HG03097 (cell line): Measurements from ENCODE around the gene IPO9.
"Not testable (repeated sequence)": the region's sequence is repeated elsewhere in the genome, so short reads cannot be mapped to it uniquely, and the experiment has no call there.

Experiments
- ATAC-seq: cut with Tn5 transposase; IDR thresholded peaks from one replicate; pipeline ENCODE4 v1.9.1; 2021; ENCODE audit not compliant: unreplicated experiment, low FRiP score

The IPO9 gene

GRCh38 chr1:201900476-201900875, 71.5 kb downstream of the IPO9 start:
- ATAC-seq = no peak

DNA sequence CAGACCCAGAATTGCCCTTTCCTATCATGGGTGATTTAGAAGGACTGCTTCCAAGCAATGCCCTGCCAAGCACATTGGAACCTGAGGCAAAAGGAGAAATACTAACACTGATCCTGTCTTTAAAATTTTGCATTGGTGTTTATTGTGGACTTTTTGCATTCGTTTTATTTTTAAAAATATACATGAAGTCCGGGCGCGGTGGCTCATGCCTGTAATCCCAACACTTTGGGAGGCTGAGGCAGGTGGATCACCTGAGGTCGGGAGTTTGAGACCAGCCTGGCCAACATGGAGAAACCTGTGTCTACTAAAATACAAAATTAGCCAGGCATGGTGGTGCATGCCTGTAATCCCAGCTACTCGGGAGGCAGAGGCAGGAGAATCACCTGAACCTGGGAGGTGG, 72.1 kb downstream of the IPO9 start:
- ATAC-seq = not testable (repeated sequence)

DNA sequence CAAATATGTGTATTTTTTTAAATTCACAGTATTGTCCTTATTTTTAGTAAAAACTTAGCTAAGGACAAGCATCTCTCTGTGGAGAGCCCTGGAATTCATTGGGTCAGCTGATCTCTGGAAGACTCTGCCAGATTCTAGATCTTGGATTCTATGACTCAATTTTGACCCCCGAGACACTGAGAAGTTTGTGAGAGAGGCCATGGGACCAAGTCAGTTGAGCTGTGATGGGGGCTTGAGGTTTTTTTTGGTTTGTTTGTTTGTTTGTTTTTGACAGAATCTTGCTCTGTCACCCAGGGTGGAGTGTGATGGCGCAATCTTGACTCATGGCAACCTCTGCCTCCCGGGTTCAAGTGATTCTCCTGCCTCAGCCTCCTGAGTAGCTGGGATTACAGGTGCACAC, 73.2 kb downstream of the IPO9 start:
- ATAC-seq = no peak

DNA sequence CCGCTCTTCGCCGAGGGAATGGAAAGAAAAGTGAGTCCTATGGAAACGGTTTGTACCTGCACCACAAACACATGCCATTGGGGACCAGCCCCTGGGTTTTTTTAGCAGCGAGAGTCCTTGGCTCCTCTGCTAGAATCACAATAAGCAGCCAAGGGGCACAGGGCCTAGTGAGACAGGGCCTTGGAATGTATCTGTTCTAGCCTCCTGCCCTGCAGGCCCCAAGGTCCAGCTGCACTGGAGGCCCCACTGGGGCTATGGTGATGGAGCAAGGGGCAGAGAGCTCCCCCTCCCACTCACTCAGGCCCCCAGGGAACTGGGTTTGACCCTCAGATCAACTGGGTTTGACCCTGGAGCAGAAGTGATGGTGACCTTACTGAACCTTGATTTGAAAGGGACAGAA, 74.2 kb downstream of the IPO9 start:
- ATAC-seq = no peak

GRCh38 chr1:201904579-201904978, 75.6 kb downstream of the IPO9 start:
- ATAC-seq = no peak

- ATAC-seq = no peak
Measured at GRCh38 chr1:201905234-201905890, 76.4 kb downstream of the IPO9 start.

DNA sequence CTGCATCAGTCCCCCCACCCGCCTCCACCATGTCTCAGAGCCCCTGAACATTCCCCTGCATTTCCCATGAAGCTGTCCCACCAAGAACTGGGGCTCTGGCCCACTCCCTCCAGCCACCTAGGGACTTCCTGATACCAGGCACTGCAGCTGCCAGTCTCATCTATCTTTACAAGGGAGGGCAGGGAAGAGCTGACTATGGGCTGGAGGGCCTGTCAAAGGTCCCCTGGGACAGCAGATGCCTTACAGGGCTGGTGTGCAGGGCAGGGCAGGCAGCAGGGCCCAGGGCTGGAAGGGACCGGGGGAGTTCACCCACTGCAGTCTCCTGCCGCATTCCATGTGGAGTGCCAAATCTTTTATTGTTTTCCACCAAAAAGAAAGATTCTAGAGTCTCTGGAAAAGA, 77.4 kb downstream of the IPO9 start:
- no peak for ATAC-seq

GRCh38 chr1:201907621-201908020, 78.7 kb downstream of the IPO9 start:
- ATAC-seq = no peak

GRCh38 chr1:201911826-201912571, 83.0 kb downstream of the IPO9 start:
- no peak for ATAC-seq

DNA sequence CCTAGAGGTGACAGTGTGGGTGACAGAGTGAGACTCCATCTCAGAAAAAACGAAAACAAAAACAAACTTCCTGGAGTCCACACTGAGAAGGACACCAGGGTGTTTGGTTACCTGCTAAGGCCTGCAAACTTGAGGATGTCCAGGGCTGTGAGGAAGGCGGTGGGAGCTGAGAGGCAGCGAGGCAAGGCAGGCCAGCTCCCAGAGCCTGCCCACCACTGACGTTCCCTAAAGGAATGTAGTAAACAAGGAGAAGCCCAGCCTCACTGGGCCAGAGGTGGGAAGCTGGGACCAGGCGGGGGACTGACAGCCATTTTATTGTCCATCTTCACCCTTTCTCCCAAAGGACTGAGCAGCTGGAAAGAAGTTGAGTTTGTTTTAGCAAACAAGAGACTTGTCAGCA, 83.9 kb downstream of the IPO9 start:
- ATAC-seq = no peak

- ATAC-seq = no peak
Measured at GRCh38 chr1:201914456-201915235, 85.7 kb downstream of the IPO9 start.

- no peak for ATAC-seq
Measured at GRCh38 chr1:201916649-201917249, 87.8 kb downstream of the IPO9 start.

- no peak for ATAC-seq
Measured at GRCh38 chr1:201917362-201918033, 88.5 kb downstream of the IPO9 start.

GRCh38 chr1:201918343-201918742, 89.4 kb downstream of the IPO9 start:
- ATAC-seq = no peak

DNA sequence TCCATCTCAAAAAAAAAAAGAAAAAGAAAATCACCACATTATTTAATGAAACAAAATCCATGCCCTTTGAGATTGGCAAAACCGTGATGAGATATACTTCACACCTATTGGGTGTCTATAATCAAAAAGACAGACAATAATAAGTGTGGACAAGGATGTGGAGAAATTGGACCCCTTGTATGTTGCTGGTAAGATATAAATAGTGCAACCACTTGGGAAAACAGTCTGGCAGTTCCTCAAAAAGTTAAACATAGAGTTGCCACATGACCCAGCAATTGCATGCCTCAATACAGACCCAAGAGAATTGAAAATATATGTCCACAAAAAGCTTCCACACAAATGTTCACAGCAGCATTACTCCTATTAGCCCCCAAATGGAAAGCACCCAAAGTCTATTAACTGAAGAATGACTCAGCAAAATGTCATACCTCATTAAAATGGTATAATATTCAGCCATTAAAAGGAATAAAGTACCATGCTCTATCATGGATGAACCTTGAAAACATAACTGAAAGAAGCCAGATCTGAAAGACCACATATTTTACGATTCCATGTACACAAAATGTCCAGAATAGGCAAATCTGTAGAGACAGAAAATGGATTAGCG, 93.1 kb downstream of the IPO9 start:
- no peak for ATAC-seq

GRCh38 chr1:201925301-201925567, 96.3 kb downstream of the IPO9 start:
- ATAC-seq = no peak

DNA sequence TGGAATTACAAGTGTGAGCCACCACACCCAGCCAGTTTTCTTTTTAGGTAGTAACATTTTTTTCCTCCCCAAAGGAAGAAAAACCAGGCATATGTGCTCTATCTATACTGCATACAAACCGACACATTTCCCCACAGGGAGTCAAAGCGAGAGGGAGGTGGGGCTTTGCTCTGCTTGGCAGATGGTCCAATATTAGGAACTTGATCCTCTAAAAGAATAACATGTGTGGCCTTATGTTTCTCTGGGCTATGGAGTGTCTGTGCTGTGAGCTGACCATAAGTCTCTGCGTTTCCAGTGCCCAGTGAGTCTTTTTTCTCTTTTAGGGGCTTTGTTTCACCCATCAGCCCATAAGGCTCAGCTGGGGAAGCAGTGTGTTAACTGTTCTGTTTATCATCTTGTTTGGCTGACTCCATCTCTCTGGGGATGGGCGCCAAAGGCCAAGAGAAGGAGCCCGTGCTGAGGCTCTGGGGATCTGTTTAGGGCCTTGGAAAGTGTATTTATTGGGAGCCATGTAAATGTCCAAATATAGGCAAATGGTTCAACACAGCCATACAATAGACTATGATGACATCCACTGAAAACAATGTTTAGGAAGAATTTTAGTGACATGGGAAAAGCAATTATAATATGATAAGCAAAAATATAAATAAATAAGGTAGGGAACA, 97.2 kb downstream of the IPO9 start:
- no peak for ATAC-seq

DNA sequence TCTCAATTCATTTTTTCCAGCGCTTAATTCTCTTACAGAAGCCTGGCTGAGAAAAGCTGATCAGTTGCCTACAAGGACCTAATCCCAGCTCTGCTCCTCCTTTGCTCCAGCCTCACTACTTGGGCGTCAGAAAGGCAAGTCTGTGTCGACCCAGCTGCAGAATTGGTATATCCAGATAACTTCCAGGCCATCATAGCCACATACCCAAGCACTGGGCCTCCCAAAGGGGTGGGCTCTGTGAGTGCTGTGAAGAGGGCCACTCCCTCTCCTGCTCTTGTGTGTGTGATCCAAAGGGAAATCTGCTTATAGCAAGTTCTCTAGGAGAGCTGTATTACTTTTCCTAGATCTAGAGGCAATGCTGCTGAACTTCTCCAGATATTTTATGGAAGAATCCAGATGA, 99.3 kb downstream of the IPO9 start:
- no peak for ATAC-seq

- ATAC-seq = no peak
Measured at GRCh38 chr1:201930137-201930536, 101.2 kb downstream of the IPO9 start.

DNA sequence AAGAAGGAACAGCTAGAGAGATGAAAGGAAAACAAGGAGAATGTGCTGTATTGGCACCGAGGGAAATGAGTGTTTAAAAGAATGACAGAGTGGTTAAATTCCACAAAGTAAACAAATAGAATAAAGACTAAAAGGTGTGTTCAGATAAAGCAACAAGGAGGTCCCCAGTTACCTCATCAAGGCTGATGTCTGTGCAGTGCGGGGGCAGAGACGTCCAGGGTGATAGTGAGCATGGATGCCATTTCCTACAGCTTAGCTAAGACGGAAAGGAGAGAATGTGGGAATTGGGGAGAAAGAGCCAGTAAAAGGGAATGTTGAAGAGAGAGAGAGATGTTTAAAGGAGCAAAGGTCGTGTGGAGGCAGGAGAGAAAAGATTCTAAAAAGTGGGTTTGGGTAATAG, 101.8 kb downstream of the IPO9 start:
- no peak for ATAC-seq
